Right lobe of liver (tissue), 6 donors: ENCODE data around the gene ULBP3. TPM values are rescaled to one million over a fixed set of nuclear protein-coding genes. Genes with fewer than 3 reads are reported as not detected.
"Not testable (repeated sequence)": the region's sequence is repeated elsewhere in the genome, so short reads cannot be mapped to it uniquely, and the experiment has no call there.

Source experiments
- ATAC-seq, 4 donors: fragments of 200-7000 bp; cut with Tn5 transposase; one replicate each; pipeline ENCODE4 v1.9.1; 2020; ENCODE audit warnings: mild to moderate bottlenecking in 4 of 4, moderate library complexity in 4 of 4
- DNase-seq, 3 donors: peaks; one replicate each; pipeline ENCODE4 v3.0.0-alpha.2; 2020
- H3K27ac ChIP-seq, 3 donors: fragments of 200-600 bp; one replicate each; pipeline ENCODE4 v1.8.0; 2022
- H3K27me3 ChIP-seq, 2 donors: fragments of 200-600 bp; one replicate each; pipeline ENCODE4 v1.8.0; 2022
- H3K36me3 ChIP-seq, 4 donors: fragments of 200-600 bp; sonication (generic) in 1 of 4; one replicate each; pipeline versions ENCODE4 v1.5.1 to v1.8.0; 2017 to 2022; ENCODE audit warnings: control low read depth in 1 of 4
- H3K4me1 ChIP-seq, 4 donors: fragments of 200-600 bp; sonication (generic) in 1 of 4; one replicate each; pipeline versions ENCODE4 v1.5.1 to v1.8.0; 2017 to 2022; ENCODE audit warnings: control low read depth in 1 of 4
- H3K4me3 ChIP-seq, 3 donors: fragments of 200-600 bp; one replicate each; pipeline ENCODE4 v1.8.0; 2022
- H3K9me3 ChIP-seq, 4 donors: fragments of 200-600 bp; sonication (generic) in 1 of 4; one replicate each; pipeline versions ENCODE4 v1.5.1 to v1.8.0; 2017 to 2022; ENCODE audit warnings: control low read depth in 1 of 4
- WGBS: methylation state at CpG from one replicate; pipeline ENCODE4 v1.1.6; 2018; ENCODE audit warnings: low coverage, low lambda C conversion rate; ENCODE audit not compliant: insufficient coverage; ENCODE audit errors: missing lambda C conversion rate; 5-methylcytosine and 5-hydroxymethylcytosine counted together
- intact Hi-C, 2 donors: fragments of 100-400 bp; cut with DNase I; formaldehyde crosslinking; loops; one replicate each; pipeline versions ENCODE4 v1.11.2 to v1.14.1; 2022
- total RNA-seq, 6 experiments: library from RNA; depleted of rRNA in 2 of 6; stranded (reverse); fragments of >200 nt in 2 of 6; fragmentation: NEBNext Ultra II Directional in 3 of 6; extraction: Animal tissue kit (Norgen Biotek cat#: 25700) in 3 of 6; gene quantifications; one replicate each; pipeline versions ENCODE4 v1.1.0 to v1.2.4, GENCODE V29; 2016 to 2023
- donor health status: DM: no; HTN: yes; CAD: no.
- donor health status: DM: no; HTN: no; CAD: no.
- donor health status: DM: no; HTN: no; CAD: no.
- donor health status: DM: no; HTN: yes; CAD: no.
- donor health status: DM: no; HTN: yes; CAD: no.

The ULBP3 gene
- total RNA-seq, 6 experiments from 2014 or later = 0.34 to 1.7 (median 0.89) TPM

- peaks cover 0 to 12% of the 10 kb centered on the region in 2 donors for H3K27me3 ChIP-seq
- intact Hi-C loops, H3K4me1 ChIP-seq, H3K4me3 ChIP-seq, DNase-seq, ATAC-seq, H3K9me3 ChIP-seq, H3K27ac ChIP-seq, H3K36me3 ChIP-seq: not testable (repeated sequence)
- 33% methylated on average over 7 of the region's 8 CpGs for WGBS
Observed at GRCh38 chr6:150012846-150013784, 55.8 kb downstream of the ULBP3 start.

Other genes with a start within 250 kb of the ULBP3 start
- 10 to 100 TPM in 1 of 6 experiments, 1 to 10 TPM in 5; 6.8 to 11.1 (median 9.3) TPM for gene LRP11, start 204.8 kb downstream of the ULBP3 start, total RNA-seq
- gene RAET1E, start 171.0 kb downstream of the ULBP3 start, total RNA-seq = not detected
- gene RAET1G, start 146.0 kb downstream of the ULBP3 start, total RNA-seq = not detected
- 1 to 10 TPM in 1 of 6 experiments, under 1 TPM in 5; 0.20 to 1.1 (median 0.26) TPM for gene ULBP2, start 127.1 kb downstream of the ULBP3 start, total RNA-seq
- gene ULBP1, start 105.2 kb downstream of the ULBP3 start, total RNA-seq = under 1 TPM in 5 of 6 experiments, not detected in 1; 0.07 to 0.43 (median 0.12) TPM
- gene RAET1L, start 43.6 kb downstream of the ULBP3 start, total RNA-seq = not detected
- not detected for gene PPP1R14C, start 73.9 kb upstream of the ULBP3 start, total RNA-seq